CD4-positive, alpha-beta T cell treated with Interleukin-15 for 4 hours (primary cell): ENCODE data around the gene NEURL4.

Experiments used
- DNase-seq: peaks from one replicate; pipeline ENCODE4 v3.0.0-alpha.2; 2020; ENCODE audit warnings: low spot score

NEURL4 gene

DNA sequence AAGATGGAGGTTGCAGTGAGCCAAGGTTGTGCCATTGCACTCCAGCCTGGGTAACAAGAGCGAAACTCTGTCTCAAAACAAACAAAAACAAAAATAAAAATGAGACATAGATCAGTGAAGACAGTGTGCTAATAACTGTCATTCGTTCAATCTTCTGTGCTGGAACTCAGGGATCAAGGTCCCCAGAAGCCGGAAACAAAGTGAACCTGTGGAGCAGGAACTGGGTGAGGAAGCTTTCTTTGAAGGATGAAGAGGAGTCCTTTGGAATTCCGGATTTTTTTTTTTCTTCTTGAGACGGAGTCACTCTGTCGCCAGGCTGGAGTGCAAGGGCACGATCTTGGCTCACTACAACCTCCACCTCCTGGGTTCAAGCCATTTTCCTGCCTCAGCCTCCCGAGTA lies 49.7 kb downstream of the NEURL4 start:
- no peak for DNase-seq

DNA sequence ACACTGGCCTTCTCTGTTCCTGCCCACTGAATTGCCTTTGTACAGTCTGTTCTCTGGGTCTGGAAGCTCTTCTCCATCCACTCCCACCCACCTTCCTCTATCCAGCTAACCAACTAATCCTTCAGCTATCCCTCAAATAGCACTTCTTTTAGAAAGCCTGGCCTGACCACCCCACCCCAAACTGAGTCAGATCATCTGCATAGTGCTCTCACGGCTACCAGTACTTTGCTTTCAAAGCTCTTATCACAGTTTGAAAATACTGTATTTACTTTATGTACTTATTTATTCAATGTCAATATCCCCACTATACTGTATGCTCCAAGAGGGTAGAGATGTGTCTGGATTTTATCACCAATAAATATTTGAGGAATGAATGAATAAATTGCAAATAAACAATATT lies 62.4 kb downstream of the NEURL4 start:
- DNase-seq, result no peak
